Activated T-cell treated with anti-CD3 and anti-CD28 coated beads, Interleukin-2, amount 50 U/mL, for 1 hour (primary cell): Measurements from ENCODE around the gene ENTPD6.

Experiments
- DNase-seq: peaks from one replicate; pipeline ENCODE4 v3.0.0-alpha.2; 2020

Gene ENTPD6

DNA sequence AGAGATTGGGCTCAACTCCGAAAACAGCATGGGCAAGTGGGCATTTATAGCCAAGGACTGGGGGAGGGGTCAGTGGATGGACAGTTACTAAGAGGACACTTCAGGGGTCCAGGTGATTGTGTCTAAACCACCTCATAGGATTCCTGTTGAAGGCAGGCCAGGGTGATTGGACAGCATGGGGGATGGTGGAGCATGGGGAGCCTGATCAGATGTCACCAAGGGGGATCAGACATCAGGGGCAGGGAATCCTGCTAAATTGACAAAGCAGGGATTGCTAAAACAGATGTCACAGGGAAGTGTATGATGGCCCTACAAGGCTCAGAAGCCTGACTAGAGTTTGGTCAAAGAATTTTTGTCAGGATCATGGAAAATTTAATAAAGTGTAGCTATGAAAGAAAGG is 49.9 kb downstream of the ENTPD6 start:
- DNase-seq: no peak

DNA sequence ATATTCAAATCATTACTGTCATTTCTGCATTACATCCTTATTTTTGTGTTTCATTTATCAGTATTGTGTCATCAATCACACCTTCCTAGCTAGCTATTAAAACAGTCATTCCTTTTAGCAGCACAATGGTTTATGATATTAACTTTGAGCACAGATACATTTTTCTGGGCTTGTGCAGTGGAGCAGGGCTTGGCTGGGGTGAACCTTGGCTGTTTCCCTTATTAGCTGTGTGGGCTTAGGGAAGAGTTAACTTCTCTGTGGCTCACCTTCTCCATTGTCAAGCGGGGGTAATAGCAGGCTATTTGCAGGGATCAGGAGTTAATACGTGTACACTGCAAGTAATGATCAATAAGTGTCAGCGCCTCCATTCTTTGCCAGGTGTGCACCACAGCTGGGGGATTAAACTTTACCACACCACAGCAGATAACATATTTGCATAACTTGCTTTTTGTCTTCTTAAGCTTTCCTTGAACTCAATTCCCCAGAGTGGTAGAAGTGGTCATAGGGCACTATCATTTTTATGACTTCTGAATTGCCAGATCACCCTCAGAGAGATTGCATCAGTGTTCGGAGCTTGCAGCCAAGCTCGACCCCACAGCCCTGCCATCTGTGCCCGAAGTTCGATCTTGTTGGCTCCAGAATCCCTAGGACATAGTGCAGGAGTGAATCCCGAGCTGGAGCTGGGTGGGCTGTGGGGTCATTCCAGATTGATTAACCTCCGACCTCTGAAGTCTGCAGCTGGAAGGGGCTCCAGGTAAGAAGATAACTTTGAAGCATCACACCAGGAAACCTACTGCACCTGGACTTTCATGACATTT is 50.9 kb downstream of the ENTPD6 start:
- DNase-seq: no peak

DNA sequence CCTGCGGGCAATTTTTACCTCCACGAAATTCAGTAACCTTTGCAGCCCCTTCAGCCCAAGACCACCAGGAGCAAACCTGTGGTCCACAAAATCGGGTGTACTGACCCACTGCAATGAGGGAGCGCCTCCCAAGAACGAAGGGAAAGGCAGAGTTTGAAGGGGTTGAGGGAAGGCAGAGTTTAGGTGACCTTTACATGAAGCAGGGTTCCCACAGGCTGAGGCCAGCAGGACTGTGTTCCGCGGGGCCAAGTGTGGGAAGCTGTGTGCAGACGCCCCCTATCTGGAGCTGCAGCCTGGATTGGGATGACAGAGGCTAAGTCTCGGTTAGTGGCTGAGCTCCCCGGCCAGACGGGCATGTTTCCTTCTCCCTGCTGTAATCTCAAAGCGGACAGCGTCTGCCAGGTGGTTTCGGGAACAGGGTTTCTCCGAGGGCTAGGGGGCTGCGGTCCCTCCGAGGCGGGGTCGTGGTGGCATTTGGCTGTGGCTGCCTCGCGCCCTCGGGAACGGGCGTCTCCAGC is 51.5 kb downstream of the ENTPD6 start:
- DNase-seq: no peak

DNA sequence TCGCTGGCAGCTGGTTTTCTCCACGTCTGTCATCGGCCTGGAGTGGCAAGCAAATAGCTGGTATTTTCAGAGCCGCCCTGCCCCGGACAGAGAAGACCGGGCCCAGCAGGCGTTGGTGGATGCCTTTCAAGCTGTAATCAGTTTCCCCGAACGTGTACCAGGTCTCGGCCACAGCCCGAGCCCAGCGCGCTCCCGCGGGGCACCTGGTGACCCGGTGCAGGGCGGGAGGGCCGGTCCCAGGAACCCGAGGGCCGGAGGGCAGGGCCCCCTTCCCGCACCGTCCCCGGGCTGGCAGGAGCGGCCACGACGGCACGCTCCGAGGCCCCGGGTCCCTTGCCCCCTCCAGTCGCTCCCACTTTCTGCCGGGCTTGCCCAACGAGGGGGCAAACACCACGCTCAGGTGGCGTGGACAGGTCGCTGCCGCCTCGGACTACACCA is 52.0 kb downstream of the ENTPD6 start:
- no peak for DNase-seq

DNA sequence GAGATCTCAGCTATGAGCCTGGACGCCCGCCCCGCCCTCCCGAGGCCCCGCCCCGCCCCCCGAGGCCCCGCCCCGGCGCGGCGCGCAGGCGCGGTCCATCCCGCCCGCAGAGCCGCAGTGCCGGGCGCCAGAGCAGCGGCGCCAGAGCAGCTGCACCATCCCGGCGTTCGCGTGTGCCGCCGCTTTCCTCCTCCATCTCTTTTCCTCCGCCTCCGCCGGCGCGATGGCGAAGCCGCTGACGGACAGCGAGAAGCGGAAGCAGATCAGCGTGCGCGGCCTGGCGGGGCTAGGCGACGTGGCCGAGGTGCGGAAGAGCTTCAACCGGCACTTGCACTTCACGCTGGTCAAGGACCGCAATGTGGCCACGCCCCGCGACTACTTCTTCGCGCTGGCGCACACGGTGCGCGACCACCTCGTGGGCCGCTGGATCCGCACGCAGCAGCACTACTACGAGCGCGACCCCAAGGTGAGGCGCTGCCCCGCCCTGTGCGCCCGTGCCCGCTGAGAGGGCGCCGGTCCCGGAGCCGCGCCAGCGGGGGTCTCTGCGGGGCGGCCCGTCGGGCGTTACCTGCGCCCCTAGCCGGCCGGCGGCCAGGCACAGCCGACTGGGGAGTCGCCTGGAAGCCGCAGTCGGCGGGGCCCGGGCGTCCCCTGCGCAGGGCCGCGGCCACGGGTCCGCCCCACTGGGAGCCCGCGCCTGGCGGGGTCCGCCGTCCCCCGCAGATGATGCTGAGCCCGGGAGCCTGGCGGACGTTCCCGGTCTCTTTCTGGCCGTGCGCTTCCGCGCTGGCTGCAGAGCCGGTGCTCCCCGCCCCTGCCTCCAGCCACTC is 52.7 kb downstream of the ENTPD6 start, which contains the start of gene PYGB:
Gene PYGB (plus strand): TSS at position 130 of the 830 bp plus-strand sequence. CDS start 94 bp downstream, at position 224.
- peak; percentile 88 for DNase-seq

DNA sequence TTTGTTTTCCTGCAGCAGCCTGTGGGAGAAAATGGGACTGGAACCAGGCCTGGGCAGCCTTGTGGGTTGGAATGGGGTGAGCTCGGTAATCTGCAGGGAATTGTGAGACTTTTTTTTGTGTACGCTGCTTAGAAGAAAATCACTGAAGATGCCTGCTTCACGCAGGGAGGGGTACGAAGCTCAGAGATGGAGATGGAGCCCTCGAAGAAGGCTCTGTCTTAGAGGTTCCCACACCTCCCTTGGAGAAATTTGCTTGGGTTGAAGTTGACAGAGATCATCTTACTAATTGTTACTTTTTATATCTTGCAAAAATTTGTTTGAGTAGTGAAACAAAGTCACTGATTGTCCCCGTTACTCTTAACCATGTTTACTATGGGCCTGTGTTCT is 53.3 kb downstream of the ENTPD6 start:
- no peak for DNase-seq

DNA sequence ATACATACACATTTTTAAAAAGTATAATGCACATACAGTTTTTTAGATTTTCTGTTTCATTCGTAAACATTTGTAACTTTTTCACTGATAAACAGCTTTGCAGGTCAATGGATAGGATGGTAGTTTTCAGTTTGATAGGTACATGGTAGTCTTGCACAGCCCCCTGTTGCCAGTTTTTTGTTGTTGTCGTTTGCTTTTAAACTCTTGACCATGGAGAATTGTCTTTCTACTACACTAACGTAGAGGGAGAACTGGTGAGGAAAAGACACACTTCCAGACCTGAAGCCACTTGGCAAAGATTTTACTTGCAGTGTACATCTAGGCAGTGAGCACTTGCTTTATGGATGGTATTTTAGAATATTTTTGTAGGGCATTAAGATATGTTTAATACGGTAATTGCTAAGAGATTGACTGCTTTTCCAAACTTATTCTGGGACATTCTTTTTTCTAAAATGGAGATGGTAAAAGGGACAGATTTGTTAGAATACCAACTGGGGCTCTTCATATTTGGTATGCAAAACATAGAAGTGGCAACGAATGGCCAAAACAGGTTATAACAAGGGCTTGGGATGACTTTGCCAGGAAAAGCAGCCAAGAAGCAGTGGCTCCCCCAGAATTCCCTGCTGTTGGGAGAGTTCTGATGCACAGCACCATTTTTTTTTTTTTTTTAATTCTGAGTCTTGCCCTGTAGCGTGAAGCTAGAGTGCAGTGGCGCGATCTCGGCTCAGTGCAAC is 53.9 kb downstream of the ENTPD6 start:
- DNase-seq: no peak

DNA sequence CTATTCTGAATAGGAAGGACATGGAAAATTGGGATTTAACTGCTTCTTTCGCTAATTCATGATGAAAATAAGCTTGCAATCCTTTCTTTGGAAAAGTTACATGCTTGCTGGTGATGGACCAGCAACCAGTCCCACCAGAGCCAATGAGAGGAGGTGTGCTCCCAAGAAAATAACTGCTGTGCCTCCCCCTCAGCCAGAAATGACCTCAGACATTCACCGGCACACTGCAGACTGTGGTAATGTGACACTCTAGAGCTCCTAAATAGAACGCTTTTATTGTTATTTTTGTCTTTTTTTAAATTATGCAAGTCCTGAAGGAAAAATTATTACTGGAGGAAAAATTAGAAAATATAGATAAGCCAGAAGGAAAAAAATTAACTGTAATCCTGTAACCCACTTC is 55.0 kb downstream of the ENTPD6 start:
- no peak for DNase-seq

DNA sequence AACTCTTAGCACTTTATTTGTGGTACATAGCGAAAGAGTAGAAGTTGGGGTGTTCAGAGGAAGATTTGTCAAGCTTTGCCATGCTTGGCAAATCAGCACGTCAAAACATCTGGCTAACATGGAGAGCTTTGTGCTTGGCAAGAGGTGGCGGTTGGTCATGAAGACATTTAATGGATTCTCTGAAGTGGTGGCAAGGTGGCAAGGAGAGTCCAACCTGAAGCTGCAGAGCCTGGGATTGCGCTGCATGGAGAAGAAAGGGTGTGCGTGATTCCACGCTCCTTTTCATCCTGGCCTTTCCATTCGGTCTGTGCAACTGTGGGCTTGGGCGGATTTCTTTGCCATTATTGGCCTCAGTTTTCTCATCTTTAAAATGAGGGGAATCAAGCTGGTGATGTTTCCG is 55.5 kb downstream of the ENTPD6 start:
- DNase-seq: no peak

DNA sequence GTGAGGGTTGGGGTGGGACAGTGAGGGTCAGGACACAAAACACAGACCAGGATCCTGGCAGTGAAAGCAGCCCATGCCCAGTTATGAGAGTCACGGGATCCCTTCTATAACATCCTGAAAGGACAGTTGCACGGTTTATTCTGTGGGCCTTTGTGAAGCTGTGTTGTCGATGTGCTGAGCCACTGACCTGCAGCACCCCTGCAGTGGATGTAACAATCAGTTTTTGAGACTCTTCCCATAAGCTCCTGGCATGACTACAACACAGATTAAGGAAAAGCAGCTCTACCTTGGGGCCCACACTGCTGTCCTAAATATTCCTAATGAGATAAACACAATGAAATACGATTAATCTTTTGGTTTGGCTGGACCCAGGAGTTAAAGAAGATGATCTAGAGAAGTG is 56.0 kb downstream of the ENTPD6 start:
- DNase-seq: no peak

DNA sequence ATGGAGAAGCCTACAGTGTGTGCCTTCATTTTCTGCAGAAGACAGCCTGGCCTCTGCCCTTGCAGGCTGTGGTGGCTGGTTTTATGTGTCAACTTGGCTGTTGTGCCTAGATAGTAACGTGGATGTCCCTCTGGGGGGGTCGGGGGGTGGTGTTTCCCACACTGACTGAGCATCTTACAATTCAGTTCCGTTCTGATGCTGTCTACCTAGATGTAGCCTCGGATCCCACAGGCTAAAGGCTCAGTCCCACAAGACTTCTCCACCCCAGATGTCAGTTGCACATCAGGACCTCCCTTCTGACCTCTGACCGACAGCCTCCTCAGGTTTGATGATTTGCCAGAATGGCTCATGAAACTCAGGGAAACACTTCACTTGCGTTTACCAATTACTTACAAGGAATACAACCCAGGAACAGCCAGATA is 56.7 kb downstream of the ENTPD6 start:
- DNase-seq: no peak

DNA sequence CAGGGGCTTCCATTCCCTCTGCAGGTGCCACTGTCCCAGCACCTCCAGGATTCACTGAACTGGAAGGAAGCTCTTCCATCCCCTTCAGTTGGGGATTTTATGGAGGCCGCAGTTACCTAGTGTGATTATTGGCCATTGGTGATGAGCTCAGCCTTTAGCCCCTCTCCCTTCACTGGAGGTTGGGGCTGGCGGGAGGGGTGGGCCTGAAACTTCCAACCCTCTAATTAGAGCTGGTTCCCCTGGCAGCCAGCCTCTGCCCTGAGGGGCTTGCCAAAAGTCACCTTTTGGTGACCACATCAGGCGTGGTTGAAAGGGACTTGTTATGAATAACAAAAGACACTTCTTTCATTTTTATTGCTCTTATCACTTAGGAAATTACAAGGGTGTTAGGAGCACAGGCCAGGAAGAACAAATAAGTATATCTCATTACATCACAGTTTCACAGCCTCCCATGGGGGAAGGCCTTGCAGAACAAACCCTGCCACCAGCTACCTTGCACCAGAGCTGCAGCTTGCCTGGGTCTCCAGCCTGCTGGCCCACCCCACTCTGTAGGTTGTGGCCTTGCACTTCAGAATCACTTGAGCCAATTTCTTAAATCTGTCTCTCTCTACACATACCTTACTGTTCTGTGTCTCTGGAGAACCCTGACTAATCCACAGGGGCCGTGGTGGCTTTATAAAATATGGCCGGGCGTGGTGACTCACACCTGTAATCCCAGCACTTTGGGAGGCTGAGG is 57.3 kb downstream of the ENTPD6 start:
- DNase-seq: no peak

DNA sequence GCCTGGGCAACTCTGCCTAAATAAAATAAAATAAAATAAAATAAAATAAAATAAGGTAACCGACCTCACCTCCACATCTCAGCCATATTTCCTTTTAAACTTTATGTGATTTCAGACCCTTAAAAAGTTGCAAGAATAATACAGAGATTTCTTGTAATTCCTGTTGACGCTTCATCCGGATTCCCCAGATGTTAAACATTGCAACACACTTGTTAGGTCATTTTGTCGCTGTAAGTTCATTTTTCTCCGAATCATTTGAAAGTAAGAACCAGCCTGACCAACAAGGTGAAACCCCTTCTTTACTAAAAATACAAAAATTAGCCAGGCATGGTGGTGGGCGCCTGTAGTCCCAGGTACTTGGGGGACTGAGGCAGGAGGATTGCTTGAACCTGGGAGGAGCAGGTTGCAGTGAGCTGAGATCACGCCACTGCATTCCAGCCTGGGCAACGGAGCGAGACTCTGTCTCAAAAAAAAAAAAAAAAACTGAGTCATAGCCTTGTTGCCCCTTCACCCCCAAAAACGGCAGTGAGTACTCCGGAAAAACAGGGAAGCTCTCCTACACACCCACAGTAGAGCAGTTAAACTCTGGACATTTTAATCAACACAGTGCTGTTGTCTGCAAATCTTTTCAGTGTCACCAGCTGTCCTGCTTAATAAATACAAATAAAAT is 58.2 kb downstream of the ENTPD6 start:
- no peak for DNase-seq

DNA sequence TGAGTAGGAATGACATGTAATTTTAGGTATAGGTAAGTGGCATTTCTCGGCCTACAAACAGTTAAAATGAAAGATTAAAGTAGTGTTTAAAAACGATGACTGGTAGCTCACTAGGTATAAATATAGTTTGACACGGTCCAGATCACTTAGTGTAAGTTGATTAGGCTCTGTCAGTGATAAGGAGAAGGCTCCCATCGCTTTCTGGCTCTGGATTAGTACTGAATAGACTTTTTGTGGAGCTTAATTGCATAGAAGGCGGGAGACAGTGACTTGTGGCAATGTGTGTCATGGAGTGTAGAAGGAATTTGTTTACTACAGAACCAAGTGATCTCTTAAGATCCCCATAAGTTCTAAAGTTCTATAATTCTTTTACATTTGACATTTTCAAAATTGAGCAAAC is 59.1 kb downstream of the ENTPD6 start:
- DNase-seq: no peak

DNA sequence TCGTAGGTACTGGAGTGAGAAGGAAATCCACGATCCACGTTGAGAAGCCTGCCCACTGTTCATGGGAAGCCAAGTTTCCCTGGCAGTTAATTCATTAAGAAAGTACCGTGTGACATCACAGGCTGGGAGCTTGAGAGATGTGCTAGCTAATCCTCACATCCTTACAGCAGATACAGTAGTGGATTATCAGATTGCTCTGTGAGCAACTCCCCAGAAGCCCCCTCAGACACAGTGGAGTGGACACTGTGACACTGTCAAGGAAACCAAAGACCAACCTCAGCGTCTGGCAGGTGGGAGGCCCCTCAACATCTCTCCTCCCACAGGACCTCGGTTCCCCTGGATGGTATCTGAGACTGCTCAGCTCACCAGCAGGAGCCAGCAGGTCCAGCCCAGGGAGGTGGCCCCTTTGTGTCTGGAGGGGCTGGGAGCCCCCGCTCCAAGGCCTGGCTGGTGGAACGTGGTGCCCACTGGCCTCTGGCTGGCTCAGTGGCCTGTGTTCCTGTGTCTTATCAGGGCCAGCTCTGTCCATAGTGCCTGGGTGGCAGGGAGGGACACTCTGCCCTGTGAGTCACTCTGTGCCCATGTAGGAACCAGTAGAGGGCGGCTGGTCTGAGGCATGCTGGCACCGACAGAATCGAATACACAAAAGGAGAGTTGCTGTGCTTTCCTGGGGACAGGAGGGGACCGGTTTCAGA is 59.6 kb downstream of the ENTPD6 start:
- peak; percentile 16 for DNase-seq

DNA sequence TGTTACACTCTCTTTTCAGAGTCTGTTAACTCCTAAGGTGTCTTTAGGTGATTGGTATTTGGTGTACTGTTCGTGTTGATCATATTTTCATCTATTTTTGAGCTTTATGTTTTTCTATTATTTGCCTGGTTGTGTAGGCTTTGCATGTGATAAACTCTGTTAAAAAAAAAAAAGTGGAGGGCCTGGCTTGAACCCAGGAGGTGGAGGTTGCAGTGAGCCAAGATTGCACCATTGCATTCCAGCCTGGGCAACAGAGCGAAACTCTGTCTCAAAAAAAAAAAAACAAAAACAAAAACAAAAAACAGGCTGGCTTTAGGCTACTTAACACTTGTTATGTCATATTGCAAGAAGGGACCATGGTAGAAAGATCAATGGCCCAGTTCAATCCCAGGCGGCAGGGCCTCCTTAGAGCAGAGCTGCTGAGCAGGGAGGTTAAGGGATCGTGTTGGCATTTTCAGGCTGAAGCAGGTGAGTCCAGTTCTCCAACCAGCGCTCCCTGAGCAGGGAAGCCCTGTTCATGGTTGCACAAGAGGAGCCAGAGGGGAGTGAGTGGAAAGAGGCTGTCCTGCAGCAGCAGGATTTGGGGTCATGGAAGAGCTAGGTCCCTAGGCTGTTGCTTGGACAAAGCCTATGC is 60.8 kb downstream of the ENTPD6 start:
- no peak for DNase-seq

DNA sequence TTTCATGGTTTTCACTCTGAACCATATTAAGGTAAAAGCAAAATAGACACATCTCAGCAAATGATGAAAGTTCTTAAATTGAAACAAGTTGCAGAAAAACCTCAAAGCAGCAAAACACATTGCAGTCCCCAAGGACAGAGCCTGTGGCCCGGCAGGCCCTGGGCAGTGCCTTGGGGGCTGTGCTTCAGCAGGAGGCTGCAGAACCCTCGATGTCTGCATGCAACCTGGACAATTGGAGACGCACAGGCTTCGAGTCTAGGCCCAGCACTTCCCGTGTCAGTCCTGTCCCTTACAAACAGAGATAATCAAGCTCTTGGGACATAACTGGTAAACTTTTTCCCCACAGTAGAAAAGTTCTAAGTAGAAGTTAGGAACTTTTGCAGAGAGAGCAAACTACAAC is 61.6 kb downstream of the ENTPD6 start:
- peak; percentile 10 for DNase-seq

DNA sequence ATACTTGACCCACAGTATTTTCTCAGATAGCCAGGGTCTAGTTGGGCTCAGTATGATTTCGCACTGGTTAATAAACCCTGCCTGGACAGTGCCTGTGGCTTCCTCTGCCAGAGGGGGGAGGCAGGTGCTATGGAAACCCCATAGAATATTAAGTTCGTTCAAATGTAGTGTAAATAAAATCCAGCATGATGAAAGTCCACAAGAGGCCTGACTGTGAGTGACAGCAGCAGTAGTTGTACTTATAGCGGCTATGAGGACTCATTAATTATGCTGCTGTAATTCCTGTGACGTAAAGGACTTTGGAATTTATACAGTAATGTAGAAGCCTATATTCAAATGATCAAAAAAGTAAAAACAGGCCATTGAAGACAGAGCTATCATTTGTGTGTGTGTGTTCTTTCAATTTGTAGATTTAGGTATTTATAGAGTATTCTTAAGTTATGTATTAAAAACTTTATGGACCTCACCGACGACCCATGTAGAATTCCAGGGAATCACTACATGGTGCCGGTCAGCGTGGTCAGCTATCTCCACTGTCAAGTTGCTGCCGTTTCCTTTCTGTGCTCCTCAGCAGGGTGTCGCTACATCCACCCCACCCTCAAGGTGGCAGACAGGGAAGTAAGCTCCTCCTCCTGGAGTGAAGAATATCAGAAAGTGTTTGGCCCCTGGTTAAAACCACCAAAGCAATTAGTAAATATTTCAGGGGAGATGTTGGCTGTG is 62.4 kb downstream of the ENTPD6 start:
- no peak for DNase-seq

DNA sequence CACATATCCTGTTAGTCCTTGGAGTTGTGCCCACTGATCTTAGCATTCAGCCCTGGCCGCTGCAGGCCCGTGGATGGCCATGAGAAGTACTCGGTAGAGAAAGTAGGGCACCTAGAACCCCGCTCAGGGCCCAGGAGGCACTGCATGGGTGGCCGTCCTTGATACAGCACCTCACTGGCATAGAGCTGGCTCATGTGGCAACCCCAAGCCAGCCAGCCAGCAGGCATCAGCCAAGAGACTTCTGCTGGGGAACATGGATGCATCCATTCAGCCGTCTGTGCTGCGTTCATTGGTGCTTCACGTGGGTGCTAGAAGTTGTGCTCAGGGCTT is 62.9 kb downstream of the ENTPD6 start:
- DNase-seq: no peak

DNA sequence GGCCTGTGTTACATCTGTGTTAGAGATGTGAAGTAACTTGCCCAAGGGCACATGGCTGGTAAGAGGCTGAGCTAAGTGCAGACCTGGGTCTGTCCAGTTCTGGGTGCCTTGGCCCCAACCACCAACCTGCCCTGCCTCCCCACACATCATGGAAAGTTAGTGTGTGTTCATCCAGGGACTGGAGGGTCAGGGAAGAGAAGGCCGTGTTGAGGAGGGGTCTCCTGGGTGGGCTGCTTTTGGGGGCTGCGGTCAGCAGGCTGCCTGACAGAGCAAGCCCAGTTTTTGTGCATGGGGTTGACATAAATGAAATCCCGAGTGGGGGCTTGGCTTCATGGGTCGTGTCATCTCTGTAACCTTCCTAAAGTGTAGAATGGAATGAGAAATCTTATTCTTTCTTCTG is 63.3 kb downstream of the ENTPD6 start:
- DNase-seq: peak; percentile 12
